Activated T-cell treated with anti-CD3 and anti-CD28 coated beads, Interleukin-2, amount 50 U/mL, for 24 hours (primary cell): ENCODE results near the gene FGF4.

Experiments used
- DNase-seq: peaks from one replicate; pipeline ENCODE4 v3.0.0-alpha.2; 2020
- H3K27ac Mint-ChIP-seq: 2 replicates; pipeline ENCODE4 v1.8.0; 2020; ENCODE audit warnings: mild to moderate bottlenecking, mixed read lengths
- H3K27me3 Mint-ChIP-seq: 2 replicates; pipeline ENCODE4 v1.8.0; 2020; ENCODE audit warnings: mixed read lengths
- H3K36me3 Mint-ChIP-seq: 2 replicates; pipeline ENCODE4 v1.8.0; 2020; ENCODE audit warnings: low read depth, mixed read lengths
- H3K4me1 Mint-ChIP-seq: 2 replicates; pipeline ENCODE4 v1.8.0; 2020; ENCODE audit warnings: low read depth, mixed read lengths
- H3K4me3 Mint-ChIP-seq: 2 replicates; pipeline ENCODE4 v1.8.0; 2020; ENCODE audit warnings: mild to moderate bottlenecking, moderate library complexity, mixed read lengths
- H3K9me3 Mint-ChIP-seq: 2 replicates; pipeline ENCODE4 v1.8.0; 2020; ENCODE audit warnings: mixed read lengths

FGF4 gene

DNA sequence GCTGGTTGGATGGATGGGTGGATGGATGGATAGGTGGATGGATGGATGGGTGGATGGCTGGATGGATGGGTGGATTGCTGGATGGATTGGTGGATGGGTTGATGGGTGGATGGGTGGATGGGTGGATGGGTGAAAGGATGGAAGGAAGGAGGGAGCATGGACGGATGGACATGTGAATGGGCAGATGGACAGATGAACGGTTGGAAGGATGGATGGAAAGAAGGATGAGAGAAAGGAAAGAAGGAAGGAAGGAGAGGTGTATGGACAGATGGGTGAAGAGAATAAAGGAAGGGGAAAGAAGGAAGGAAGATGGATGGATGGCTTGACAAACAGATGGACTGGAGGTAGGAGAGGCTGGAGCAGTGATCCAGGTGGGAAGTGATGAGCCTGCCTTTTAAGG is 38.7 kb upstream of the FGF4 start:
- Mint-ChIP-seq H3K27ac (no peak overlapping the region), H3K4me3 (no peak overlapping the region), H3K9me3 (no peaks in the 10 kb centered on the region), H3K36me3 (no peaks in the 10 kb centered on the region), H3K27me3 (peaks cover 46% of the 10 kb centered on the region), H3K4me1 (no peaks in the 10 kb centered on the region)
- DNase-seq, result no peak

DNA sequence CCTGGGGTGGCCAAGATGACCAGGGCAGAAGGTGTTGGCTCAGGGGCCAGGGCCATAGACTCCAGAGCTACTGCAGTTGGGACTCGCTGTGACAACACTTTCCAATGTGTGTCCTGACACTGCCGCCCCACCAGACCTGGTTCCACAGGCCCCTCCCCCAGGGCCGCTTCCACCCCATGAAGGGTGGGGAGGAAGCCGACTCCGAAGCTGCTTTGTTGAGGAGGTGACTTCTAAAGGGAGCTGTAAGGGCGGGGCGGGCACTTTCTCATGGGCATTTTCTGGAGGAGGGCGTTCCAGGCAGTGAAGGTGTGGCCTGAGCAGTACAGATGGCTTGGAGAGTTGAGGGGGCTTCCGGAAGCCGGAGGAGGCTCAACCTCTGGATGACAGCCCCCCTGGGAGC is 37.8 kb upstream of the FGF4 start:
- no peaks in the 10 kb centered on the region for H3K4me1 Mint-ChIP-seq
- H3K9me3 Mint-ChIP-seq, result no peaks in the 10 kb centered on the region
- no peaks in the 10 kb centered on the region for H3K36me3 Mint-ChIP-seq
- H3K4me3 Mint-ChIP-seq, result no peak overlapping the region
- H3K27ac Mint-ChIP-seq, result no peak overlapping the region
- peaks cover 54% of the 10 kb centered on the region for H3K27me3 Mint-ChIP-seq
- DNase-seq, result no peak

DNA sequence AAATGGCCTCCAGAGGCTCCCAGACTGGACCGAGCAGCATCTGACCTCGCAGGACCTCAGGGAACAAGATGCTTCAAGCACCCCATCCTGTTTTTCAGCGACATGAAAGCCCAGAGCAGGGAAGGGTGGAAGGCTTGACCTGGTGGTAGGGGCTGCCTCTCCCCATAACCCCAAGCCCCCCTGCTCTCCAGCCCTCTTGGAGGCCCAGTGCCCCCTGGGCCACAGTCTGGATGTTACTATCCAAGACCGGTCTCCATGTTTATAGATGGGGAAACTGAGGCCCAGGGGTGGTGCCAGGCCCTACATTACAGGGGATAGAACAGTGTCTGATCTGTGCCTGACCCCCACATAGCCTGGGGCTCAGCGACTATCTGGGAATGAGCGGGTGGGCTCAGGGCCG is 37.1 kb upstream of the FGF4 start:
- no peak for DNase-seq
- Mint-ChIP-seq H3K27me3 (peaks cover 58% of the 10 kb centered on the region), H3K4me1 (no peaks in the 10 kb centered on the region), H3K36me3 (no peaks in the 10 kb centered on the region), H3K9me3 (no peaks in the 10 kb centered on the region), H3K4me3 (no peak overlapping the region), H3K27ac (no peak overlapping the region)

DNA sequence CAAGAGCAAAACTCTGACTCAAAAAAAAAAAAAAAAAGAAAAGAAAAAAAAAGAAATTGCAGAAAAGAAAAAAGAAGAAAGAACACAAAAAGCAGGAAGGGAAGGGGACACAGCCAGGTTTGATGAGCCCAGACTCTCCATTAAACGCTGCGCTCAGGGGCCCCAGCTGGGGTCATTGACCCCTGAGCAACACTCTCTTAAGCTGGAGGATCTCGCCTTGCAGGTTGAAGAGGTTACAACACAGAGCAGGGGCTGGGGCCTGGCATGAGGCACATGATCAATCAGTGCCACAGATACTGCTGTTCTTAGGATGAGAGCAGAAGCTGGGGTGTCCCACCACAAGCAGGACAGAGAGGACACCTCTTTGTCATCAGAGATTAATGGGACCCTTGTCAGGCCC is 36.3 kb upstream of the FGF4 start:
- DNase-seq, result no peak
- no peaks in the 10 kb centered on the region for H3K4me1 Mint-ChIP-seq
- H3K36me3 Mint-ChIP-seq, result no peaks in the 10 kb centered on the region
- no peaks in the 10 kb centered on the region for H3K9me3 Mint-ChIP-seq
- H3K27me3 Mint-ChIP-seq, result peaks cover 51% of the 10 kb centered on the region
- H3K4me3 Mint-ChIP-seq, result no peak overlapping the region
- H3K27ac Mint-ChIP-seq, result no peak overlapping the region

DNA sequence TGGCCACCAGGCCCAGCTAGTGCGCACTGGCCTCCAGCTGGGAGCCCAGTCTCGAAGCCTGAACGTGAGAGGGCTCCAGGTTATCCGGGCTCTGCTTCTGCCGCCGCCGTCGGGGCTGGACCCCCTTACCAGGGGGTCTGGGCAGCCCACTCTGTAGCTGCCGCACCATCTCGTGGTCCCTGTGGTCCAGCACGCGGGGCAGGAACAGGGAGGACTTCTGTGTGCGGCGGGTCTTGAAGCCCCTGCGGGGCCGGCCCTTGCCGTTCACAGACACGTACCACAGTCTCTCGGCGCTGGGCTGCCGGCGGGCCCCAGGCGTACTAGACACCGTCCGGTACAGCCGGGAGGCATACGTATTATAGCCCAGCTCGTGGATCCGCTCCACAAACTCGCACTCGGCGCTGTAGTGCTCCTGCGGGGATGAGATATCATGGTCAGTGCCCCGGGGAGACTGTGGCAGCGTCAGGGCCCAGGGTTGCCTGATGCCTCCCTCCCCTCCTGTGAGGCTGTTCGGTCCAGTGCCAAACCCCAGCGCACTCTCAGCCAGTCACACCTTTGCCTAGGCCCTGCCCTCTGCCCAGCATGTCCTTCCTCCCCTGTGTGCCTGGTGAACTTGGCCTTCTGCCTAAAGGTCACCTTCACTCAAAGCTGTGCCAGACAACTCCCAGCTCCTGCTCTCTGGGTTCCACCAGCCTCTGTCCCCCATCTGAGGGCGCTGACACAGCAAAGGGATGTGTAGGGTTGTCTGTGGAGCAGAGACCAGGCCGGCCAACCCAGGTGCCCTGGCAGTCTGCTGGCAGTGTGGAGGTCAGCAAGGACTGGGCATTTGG is 35.4 kb upstream of the FGF4 start:
- Mint-ChIP-seq H3K4me3 (no peak overlapping the region), H3K4me1 (no peaks in the 10 kb centered on the region), H3K27ac (no peak overlapping the region), H3K9me3 (no peaks in the 10 kb centered on the region), H3K36me3 (no peaks in the 10 kb centered on the region), H3K27me3 (peaks cover 44% of the 10 kb centered on the region)
- DNase-seq, result no peak

DNA sequence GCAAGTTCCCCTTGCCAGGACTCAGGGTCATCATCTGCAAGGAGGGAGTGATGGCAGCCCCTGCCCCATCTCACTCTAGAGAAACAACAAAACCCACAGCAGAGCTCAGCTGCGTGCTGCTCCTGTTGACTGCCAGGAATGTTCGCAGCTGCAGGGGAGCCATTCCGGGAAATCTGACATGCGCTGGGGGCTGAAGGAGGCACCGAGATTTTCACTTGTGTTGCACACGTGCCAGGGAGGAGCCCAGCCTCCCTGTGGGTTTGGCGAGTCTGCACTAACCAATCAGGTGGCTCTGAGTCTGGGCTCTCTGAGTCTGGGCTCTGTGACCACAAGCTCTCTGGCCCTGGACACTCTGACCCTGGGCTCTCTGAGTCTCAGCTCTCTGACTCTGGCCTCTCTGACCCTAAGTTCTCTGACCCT is 33.5 kb upstream of the FGF4 start:
- no peak overlapping the region for H3K4me3 Mint-ChIP-seq
- H3K9me3 Mint-ChIP-seq, result no peaks in the 10 kb centered on the region
- H3K36me3 Mint-ChIP-seq, result no peaks in the 10 kb centered on the region
- no peak for DNase-seq
- no peaks in the 10 kb centered on the region for H3K4me1 Mint-ChIP-seq
- peaks cover 36% of the 10 kb centered on the region for H3K27me3 Mint-ChIP-seq
- no peak overlapping the region for H3K27ac Mint-ChIP-seq

DNA sequence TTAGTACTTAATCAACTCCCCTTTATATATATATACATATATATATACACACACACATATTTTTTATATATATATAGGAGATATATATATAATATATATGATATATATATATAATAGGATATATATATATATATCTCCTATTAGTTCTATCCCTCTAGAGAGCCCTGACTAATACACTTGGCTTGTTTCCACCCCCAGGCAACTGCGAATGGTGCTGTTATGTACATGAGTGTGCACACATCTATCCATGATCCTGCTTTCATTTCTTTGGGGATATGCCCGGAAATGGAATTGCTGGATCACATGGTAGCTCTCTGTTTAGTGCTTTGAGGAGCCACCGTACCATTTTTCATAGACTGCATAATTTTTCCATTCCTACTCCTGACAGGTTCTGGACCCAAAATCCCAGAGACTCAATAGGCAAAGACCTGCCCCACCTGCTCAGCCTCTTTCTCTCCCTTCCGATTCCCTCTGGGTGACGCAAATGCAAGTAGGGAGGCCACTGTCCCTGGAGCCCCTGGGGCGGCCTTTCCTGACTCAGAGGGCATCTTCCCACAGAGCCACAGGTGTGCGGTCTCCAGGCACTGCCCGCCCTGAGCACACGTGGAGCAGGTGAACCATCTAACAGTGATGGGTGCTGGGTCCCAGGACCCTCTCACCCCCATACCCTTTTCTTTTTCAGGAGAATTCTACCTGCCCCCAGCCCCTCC is 32.1 kb upstream of the FGF4 start:
- Mint-ChIP-seq H3K27ac (no peak overlapping the region), H3K9me3 (no peaks in the 10 kb centered on the region), H3K4me3 (no peak overlapping the region), H3K36me3 (no peaks in the 10 kb centered on the region), H3K27me3 (peaks cover 28% of the 10 kb centered on the region), H3K4me1 (no peaks in the 10 kb centered on the region)
- DNase-seq, result no peak

DNA sequence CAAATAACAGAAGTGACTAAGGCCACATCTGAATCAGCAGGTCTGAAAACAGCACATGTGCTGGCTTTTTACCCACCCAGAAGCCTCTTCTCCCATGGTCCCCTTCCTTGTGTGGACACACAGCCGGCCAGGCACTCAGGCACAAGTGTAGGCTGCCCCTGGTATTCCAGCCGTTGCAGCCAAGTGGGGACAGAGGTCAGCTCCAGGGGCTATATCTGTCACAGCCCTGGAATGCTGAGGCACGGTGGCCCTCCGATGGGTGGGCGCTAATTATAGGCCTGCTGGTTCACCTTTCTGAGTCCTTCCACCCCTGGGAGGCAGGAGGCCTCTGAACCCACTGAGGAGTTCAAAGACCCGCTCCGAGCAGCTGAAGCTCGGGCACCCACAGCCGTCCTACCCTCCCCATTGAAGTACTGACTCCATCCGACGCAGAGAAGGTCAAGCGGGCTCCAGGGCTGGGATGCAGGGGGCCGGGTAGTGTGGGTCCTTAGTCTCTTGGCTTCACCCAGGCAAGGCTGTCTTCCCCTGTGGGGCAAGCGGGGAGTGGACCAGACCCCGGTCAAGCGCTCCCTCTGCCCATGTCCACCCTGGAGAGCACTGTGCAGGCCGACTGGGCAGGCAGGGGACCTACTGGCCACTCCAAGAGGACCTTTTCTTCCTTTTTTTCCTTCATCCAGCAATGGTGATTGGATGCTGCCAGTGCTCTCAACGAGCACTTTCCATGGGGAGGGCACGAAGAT is 29.8 kb upstream of the FGF4 start:
- Mint-ChIP-seq H3K9me3 (no peaks in the 10 kb centered on the region), H3K27me3 (peaks cover 32% of the 10 kb centered on the region), H3K27ac (no peak overlapping the region), H3K4me3 (no peak overlapping the region), H3K4me1 (no peaks in the 10 kb centered on the region), H3K36me3 (no peaks in the 10 kb centered on the region)
- DNase-seq, result no peak

DNA sequence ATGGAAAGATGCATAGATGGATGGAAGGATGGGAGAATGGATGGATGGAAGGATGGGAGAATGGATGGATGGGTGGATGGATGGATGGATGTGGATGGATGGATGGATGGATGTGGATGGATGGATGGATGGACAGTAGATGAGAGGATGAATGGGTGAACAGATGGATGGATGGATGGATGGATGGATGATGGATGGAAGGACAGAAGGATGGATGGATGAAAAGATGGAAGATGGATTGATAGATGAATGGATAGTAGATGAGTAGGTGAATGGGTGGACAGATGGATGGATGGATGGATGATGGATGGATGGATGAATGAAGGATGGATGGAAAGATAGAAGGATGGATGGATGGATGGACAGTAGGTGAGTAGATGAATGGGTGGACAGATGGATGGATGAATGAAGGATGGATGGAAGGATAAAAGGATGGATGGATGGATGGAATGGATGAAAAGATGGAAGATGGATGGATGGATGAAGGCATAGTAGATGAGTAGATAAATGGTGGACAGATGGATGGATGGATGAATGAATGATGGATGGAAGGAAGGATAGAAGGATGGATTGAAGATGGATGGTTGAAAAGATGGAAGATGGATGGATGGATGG is 28.6 kb upstream of the FGF4 start:
- Mint-ChIP-seq H3K4me1 (no peaks in the 10 kb centered on the region), H3K36me3 (no peaks in the 10 kb centered on the region), H3K9me3 (no peaks in the 10 kb centered on the region), H3K4me3 (no peak overlapping the region), H3K27me3 (peaks cover 28% of the 10 kb centered on the region), H3K27ac (no peak overlapping the region)
- DNase-seq, result no peak

DNA sequence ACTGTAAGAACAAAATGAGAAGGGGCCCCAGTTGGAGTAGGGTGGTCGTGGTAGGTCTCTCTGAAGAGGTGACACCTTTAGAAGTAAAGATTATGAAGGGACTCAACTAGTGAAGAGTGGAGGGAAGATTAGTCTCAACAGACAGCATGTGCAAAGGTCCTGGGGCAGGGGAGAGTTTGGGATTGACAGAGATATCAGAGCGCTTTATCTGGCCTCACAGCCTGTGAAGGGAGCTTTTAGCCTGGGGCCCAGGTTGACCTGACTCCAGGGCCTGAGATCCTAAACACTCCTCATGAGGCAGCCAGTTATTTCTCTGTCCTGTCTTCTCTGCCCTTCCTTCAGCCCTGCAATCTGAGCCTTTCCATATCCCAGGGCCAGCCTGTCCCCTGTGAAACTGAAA is 27.9 kb upstream of the FGF4 start:
- Mint-ChIP-seq H3K36me3 (no peaks in the 10 kb centered on the region), H3K4me3 (no peak overlapping the region), H3K27me3 (peaks cover 21% of the 10 kb centered on the region), H3K27ac (no peak overlapping the region), H3K4me1 (no peaks in the 10 kb centered on the region), H3K9me3 (no peaks in the 10 kb centered on the region)
- no peak for DNase-seq

DNA sequence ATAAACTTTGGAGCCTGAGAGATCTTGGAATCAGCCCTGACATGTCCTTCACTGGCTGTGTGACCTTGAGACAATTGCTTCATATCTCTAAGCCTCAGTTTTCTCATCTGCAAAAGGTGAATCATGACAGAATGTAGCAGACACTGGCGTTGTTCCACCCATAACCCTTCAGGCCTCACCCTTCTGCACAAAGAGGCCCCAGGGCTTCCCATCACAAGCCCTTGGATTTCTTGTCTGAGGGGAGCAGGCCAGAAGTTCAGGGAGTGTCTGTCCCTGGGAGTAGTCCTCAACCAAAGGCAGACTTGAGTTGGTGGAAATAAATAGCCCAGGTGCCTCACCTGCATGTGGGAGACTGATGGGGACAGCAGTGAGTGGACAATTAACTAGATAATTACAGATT is 27.4 kb upstream of the FGF4 start:
- no peak for DNase-seq
- Mint-ChIP-seq H3K4me1 (no peaks in the 10 kb centered on the region), H3K36me3 (no peaks in the 10 kb centered on the region), H3K9me3 (no peaks in the 10 kb centered on the region), H3K27ac (no peak overlapping the region), H3K4me3 (no peak overlapping the region), H3K27me3 (peaks cover 19% of the 10 kb centered on the region)

DNA sequence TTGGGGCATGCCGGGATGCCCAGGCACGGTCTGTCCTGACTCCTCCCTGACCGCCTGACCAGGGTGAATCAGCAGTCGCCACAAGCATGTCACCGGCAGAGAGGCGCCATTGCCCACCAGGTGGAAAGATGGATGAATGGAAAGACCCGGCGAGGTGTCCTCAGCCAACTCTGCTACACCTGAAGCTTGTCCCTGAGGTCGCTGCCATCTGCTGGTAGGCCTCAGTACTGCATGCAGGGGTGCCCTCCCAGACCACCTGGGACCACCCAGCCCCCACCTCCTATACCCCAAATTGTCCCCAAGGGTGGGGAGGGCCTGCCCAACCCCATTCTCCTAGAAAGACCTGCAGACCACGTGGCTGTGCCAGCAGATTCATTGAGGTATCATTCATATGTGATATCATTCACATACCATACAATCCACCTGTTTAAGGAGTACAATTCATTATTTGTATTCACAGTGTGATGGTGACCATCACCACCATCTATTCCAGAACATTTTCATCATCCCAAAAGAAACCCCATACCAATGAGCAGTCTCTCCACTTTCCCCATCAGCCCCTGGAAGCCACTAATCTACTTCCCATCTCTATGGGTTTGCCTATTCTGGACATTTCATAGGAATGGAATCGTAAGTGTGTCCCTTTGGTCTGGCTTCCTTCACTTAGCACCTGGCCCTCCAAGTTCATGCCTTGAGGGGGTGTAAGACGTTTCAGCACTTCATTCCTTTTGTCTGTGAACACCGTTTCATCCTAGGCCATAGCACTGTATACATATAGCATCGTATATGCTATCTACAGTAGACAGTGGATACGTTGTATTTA is 26.6 kb upstream of the FGF4 start:
- H3K27me3 Mint-ChIP-seq, result peaks cover 15% of the 10 kb centered on the region
- no peaks in the 10 kb centered on the region for H3K9me3 Mint-ChIP-seq
- no peak overlapping the region for H3K4me3 Mint-ChIP-seq
- DNase-seq, result peak; percentile 51
- no peak overlapping the region for H3K27ac Mint-ChIP-seq
- no peaks in the 10 kb centered on the region for H3K36me3 Mint-ChIP-seq
- no peaks in the 10 kb centered on the region for H3K4me1 Mint-ChIP-seq

DNA sequence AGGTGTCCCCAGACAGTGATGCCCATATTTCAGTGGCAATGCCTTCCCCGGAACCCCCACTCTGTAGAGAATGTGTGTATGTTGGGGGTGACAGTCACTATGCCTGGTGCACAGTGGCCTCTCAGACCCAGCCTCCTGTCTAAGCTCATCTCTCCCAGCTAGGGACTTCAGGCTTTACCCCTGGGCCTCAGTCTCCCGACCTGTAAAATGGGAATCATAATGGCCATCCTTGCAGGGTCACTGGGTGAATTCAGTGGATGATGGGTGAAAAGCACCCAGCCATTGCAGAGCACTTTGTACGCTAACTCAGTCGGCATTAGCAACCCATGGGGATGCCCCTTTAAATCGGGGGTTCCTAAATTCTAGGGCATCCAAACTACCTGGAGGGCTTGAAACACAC is 25.1 kb upstream of the FGF4 start:
- DNase-seq, result no peak
- no peaks in the 10 kb centered on the region for H3K9me3 Mint-ChIP-seq
- no peak overlapping the region for H3K4me3 Mint-ChIP-seq
- H3K27me3 Mint-ChIP-seq, result peaks cover 12% of the 10 kb centered on the region
- H3K27ac Mint-ChIP-seq, result no peak overlapping the region
- no peaks in the 10 kb centered on the region for H3K36me3 Mint-ChIP-seq
- H3K4me1 Mint-ChIP-seq, result no peaks in the 10 kb centered on the region

DNA sequence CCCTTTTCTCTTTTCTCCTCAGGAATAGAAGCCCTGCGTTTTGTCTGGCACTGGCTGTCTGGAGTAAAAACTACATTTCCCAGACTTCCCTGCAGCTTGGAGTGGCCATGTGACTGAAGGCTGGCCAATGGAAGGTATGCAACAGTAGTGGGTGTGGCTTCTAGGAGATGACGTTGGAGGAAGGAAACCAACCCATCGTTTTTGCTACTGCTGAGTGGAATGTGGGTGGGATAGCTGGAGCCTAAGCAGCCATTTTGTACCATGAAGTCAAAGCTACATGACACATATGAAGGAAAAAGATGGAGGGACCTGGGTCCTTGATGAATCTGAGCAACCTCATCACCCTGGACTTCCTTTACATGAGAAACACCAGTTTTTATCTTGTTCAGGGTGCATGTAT is 24.4 kb upstream of the FGF4 start:
- H3K4me1 Mint-ChIP-seq, result no peaks in the 10 kb centered on the region
- no peak overlapping the region for H3K4me3 Mint-ChIP-seq
- no peaks in the 10 kb centered on the region for H3K36me3 Mint-ChIP-seq
- H3K9me3 Mint-ChIP-seq, result no peaks in the 10 kb centered on the region
- no peak for DNase-seq
- no peak overlapping the region for H3K27ac Mint-ChIP-seq
- H3K27me3 Mint-ChIP-seq, result peaks cover 12% of the 10 kb centered on the region
